HFF-Myc (cell line): Measurements from ENCODE around the gene ZNF335.
"Not testable (repeated sequence)": the region's sequence is repeated elsewhere in the genome, so short reads cannot be mapped to it uniquely, and the experiment has no call there.

ENCODE experiments used
- DNase-seq: peaks from one replicate; pipeline ENCODE4 v3.0.0-alpha.2; 2011; ENCODE audit warnings: low read depth; ENCODE audit errors: extremely low read depth
- H3K4me3 ChIP-seq: replicated peaks from 2 replicates; pipeline ENCODE4 v1.5.1; 2011; ENCODE audit warnings: low read depth, mild to moderate bottlenecking, control low read depth, low read length
- CTCF ChIP-seq: IDR thresholded peaks from 2 replicates; pipeline ENCODE4 v1.5.1; 2012; ENCODE audit warnings: mild to moderate bottlenecking, low read depth, low read length, control low read depth; ENCODE audit errors: missing control alignments

ZNF335 gene

DNA sequence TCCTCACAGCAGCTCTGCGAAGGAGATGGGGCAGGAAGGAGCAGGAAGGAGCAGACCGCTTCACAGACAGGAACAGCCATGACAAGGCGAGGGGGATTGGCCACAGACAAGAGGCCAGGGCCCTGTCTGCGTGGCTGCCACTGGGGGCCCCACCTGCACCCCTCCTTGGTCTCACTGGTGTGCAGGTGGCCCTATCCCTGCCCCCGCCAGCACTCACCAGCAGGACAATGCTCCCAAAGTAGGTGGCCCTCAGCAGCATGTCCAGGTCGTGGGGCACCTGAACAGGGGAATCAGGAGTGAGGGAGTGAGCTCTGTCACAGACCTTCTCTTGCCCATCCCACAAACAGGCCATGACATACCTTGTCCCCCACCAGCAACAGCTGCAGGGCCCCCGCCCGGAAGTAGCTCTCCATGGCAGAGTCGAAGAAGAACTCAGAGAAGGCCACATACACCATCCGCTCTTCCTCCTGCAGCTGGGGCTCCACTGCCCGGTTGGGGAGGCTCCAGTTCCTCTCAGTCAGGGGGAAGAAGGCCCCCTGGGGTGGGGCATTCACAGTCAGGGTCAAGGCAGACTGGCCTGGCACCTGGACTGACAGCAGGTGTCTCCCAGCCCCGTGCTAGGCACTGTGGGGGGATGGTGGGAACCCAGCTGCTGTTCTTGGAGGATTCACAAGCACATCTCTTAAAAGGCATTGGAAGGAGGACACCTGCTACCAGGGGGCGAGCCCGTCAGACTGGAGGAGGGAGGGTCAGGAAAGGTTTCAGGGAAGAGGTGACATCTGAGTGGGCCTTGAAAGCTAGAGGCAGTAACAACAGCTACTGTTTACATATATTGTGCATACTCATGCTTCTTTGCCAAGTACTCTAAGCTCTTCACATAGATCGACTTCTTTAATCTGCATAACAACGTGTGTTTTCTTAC is 67.2 kb downstream of the ZNF335 start:
- no peak for TF ChIP-seq CTCF
- H3K4me3 ChIP-seq = no peak overlapping the region
- DNase-seq = no peak

- DNase-seq = no peak
- no peak overlapping the region for H3K4me3 ChIP-seq
- TF ChIP-seq CTCF = no peak
Observed at GRCh38 chr20:45902199-45902701, 69.8 kb downstream of the ZNF335 start.

- H3K4me3 ChIP-seq, DNase-seq: not testable (repeated sequence)
Observed at GRCh38 chr20:45901332-45901731, 70.7 kb downstream of the ZNF335 start.

- H3K4me3 ChIP-seq = no peak overlapping the region
- TF ChIP-seq CTCF = no peak
- DNase-seq = no peak
Observed at GRCh38 chr20:45899046-45899835, 72.8 kb downstream of the ZNF335 start.
